HEK293T (cell line): ENCODE measurements around the gene OAT.

Experiments used
- ARNT ChIP-seq: fragments of 450-650 bp; IDR thresholded peaks from 2 replicates; pipeline ENCODE4 v1.6.1; 2017; ENCODE audit warnings: mild to moderate bottlenecking
- BHLHE40 ChIP-seq: fragments of 450-650 bp; IDR thresholded peaks from 2 replicates; pipeline ENCODE4 v1.6.1; 2016; ENCODE audit warnings: mild to moderate bottlenecking, moderate library complexity, borderline replicate concordance
- CTBP1 ChIP-seq: fragments of 450-650 bp; IDR thresholded peaks from 2 replicates; pipeline ENCODE4 v1.6.1; 2016; ENCODE audit warnings: borderline replicate concordance
- FOXA1 ChIP-seq: fragments of 450-650 bp; IDR thresholded peaks from 2 replicates; pipeline ENCODE4 v1.6.1; 2016; ENCODE audit warnings: mild to moderate bottlenecking
- FOXK2 ChIP-seq: fragments of 450-650 bp; IDR thresholded peaks from 2 replicates; pipeline ENCODE4 v1.6.1; 2016; ENCODE audit warnings: mild to moderate bottlenecking
- FOXM1 ChIP-seq: fragments of 450-650 bp; IDR thresholded peaks from 2 replicates; pipeline ENCODE4 v1.6.1; 2017; ENCODE audit warnings: mild to moderate bottlenecking, borderline replicate concordance
- L3MBTL2 ChIP-seq: fragments of 450-650 bp; conservative IDR thresholded peaks from 2 replicates; pipeline ENCODE4 v1.6.1; 2016; ENCODE audit warnings: mild to moderate bottlenecking
- LEF1 ChIP-seq: fragments of 450-650 bp; IDR thresholded peaks from 2 replicates; pipeline ENCODE4 v1.6.1; 2017; ENCODE audit warnings: mild to moderate bottlenecking, borderline replicate concordance
- NFRKB ChIP-seq: fragments of 450-650 bp; IDR thresholded peaks from 2 replicates; pipeline ENCODE4 v1.6.1; 2016; ENCODE audit warnings: mild to moderate bottlenecking, moderate library complexity
- PKNOX1 ChIP-seq: fragments of 450-650 bp; IDR thresholded peaks from 2 replicates; pipeline ENCODE4 v1.6.1; 2016
- SP1 ChIP-seq: fragments of 450-650 bp; IDR thresholded peaks from 2 replicates; pipeline ENCODE4 v1.6.1; 2017
- TARDBP ChIP-seq: fragments of 450-650 bp; IDR thresholded peaks from 2 replicates; pipeline ENCODE4 v1.6.1; 2016
- ZNF384 ChIP-seq: fragments of 450-650 bp; IDR thresholded peaks from 2 replicates; pipeline ENCODE4 v1.6.1; 2016

GRCh38 chr10:124446830-124447750, 28.4 kb upstream of the OAT start:
- TF ChIP-seq LEF1 (no peak), FOXM1 (no peak), TARDBP (no peak), NFRKB (no peak), SP1 (no peak), FOXK2 (no peak), CTBP1 (no peak), BHLHE40 (no peak), L3MBTL2 (no peak), ZNF384 (no peak), ARNT (no peak), PKNOX1 (no peak), FOXA1 (no peak)
